Thyroid gland (tissue), 4 donors: ENCODE results near the gene KIAA1614. TPM values are rescaled to one million over a fixed set of nuclear protein-coding genes. Genes with fewer than 3 reads are reported as not detected.

ENCODE experiments used
- DNase-seq, 2 donors: peaks; one replicate each; pipeline ENCODE4 v3.0.0-alpha.2; 2019
- H3K27ac ChIP-seq, 3 donors: fragments of 200-600 bp; sonication (generic); 1 replicate in 2 of 3; 2 replicates in 1 of 3; pipeline ENCODE4 v1.5.1; 2016 to 2019; ENCODE audit warnings: mild to moderate bottlenecking in 1 of 3, moderate library complexity in 1 of 3
- H3K27me3 ChIP-seq: fragments of 200-600 bp; sonication (generic); one replicate; pipeline ENCODE4 v1.5.1; 2019
- H3K36me3 ChIP-seq, 2 donors: fragments of 200-600 bp; sonication (generic); one replicate each; pipeline ENCODE4 v1.5.1; 2016 to 2019
- H3K4me1 ChIP-seq, 2 donors: fragments of 200-600 bp; sonication (generic); one replicate each; pipeline ENCODE4 v1.5.1; 2017 to 2019
- H3K4me3 ChIP-seq, 3 donors: fragments of 200-600 bp; sonication (generic); replicated peaks in 1 of 3; 1 replicate in 2 of 3; 2 replicates in 1 of 3; pipeline ENCODE4 v1.5.1; 2016; ENCODE audit warnings: mild to moderate bottlenecking in 1 of 3
- H3K9me3 ChIP-seq: fragments of 200-600 bp; sonication (generic); one replicate; pipeline ENCODE4 v1.5.1; 2017
- CTCF ChIP-seq, 6 experiments: fragments of 200-600 bp in 3 of 6; fragments of 450-650 bp in 3 of 6; sonication (generic) in 3 of 6; IDR thresholded peaks; one replicate each; pipeline ENCODE4 v1.5.1; 2016 to 2019; ENCODE audit warnings: antibody characterized with exemption in 6 of 6, mild to moderate bottlenecking in 2 of 6, inconsistent platforms in 1 of 6, moderate library complexity in 1 of 6
- POLR2A ChIP-seq, 2 donors: fragments of 450-650 bp; IDR thresholded peaks; one replicate each; pipeline ENCODE4 v1.6.1; 2017; ENCODE audit warnings: antibody characterized with exemption in 2 of 2, mild to moderate bottlenecking in 2 of 2, moderate library complexity in 1 of 2
- WGBS, 2 donors: methylation state at CpG; one replicate each; pipeline ENCODE4 v1.1.5; 2017; 5-methylcytosine and 5-hydroxymethylcytosine counted together
- intact Hi-C: fragments of 100-400 bp; cut with DNase I; formaldehyde crosslinking; loops from one replicate; pipeline ENCODE4 v1.15.1; 2023
- total RNA-seq, 4 donors: library from RNA; depleted of rRNA; stranded (reverse); fragments of >200 nt; gene quantifications; one replicate each; pipeline ENCODE4 v1.2.3, GENCODE V29; 2016

The KIAA1614 gene
- total RNA-seq, 4 donors from 2014 or later = 8.7 to 16.7 (median 12.5) TPM

GRCh38 chr1:180884588-180885300, 28.0 kb upstream of the KIAA1614 start:
- WGBS, 2 donors = 93 to 96% methylated on average over 3 of the region's 3 CpGs
- no peaks in the 10 kb centered on the region for H3K9me3 ChIP-seq
- peaks cover 4 to 6% of the 10 kb centered on the region in 2 donors for H3K36me3 ChIP-seq
- no peaks in the 10 kb centered on the region for H3K27me3 ChIP-seq
- no peak overlapping the region for H3K27ac ChIP-seq
- intact Hi-C loops = loop anchor here (5.0 kb wide), 2 partner anchors 258 to 283 kb away; no protein-coding TSS in a partner anchor
- no peaks in the 10 kb centered on the region for H3K4me1 ChIP-seq
- no peak for TF ChIP-seq POLR2A (IDR thresholded peaks at IDR 0.05)
- TF ChIP-seq CTCF (IDR thresholded peaks at IDR 0.05) = no peak
- H3K4me3 ChIP-seq = no peak overlapping the region
- no peak for DNase-seq

- Histone ChIP-seq H3K36me3 (peaks cover 0 to 6% of the 10 kb centered on the region in 2 donors), H3K4me1 (no peaks in the 10 kb centered on the region), H3K27ac (no peak overlapping the region), H3K9me3 (no peaks in the 10 kb centered on the region), H3K4me3 (no peak overlapping the region), H3K27me3 (no peaks in the 10 kb centered on the region)
- DNase-seq = no peak
- 93% methylated on average over 2 of the region's 2 CpGs for WGBS, 2 donors
- TF ChIP-seq CTCF (IDR thresholded peaks at IDR 0.05) = no peak
- TF ChIP-seq POLR2A (IDR thresholded peaks at IDR 0.05) = no peak
- intact Hi-C loops = no loop called here
These were observed 26.4 kb upstream of the KIAA1614 start for GRCh38 chr1:180886338-180886737.

DNA sequence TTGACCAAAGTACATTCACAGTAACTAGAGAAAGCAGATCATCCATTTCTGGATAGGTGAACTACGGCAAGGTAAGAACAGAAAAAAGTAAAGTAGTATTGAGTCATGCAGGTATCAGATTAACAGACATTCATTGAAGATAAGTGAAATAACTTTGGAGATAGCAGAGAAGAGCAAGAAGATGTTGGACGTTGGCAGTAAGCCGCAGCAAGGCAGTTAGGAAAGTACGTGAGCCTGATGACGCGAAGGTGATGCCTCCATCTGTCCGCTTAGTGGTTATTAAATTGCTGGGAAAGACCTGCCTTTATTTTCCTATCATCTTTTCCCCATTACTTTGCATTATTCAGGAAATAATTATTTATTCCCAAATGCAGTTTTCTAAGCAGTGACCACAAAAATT, 24.9 kb upstream of the KIAA1614 start:
- peaks cover 0 to 6% of the 10 kb centered on the region in 2 donors for H3K36me3 ChIP-seq
- no peaks in the 10 kb centered on the region for H3K4me1 ChIP-seq
- no peaks in the 10 kb centered on the region for H3K27me3 ChIP-seq
- no peak overlapping the region for H3K4me3 ChIP-seq
- TF ChIP-seq POLR2A (IDR thresholded peaks at IDR 0.05) (no peak), CTCF (IDR thresholded peaks at IDR 0.05) (no peak)
- H3K27ac ChIP-seq = no peak overlapping the region
- intact Hi-C loops = no loop called here
- no peaks in the 10 kb centered on the region for H3K9me3 ChIP-seq
- 97 to 98% methylated on average over 7 of the region's 7 CpGs for WGBS, 2 donors
- DNase-seq = no peak

GRCh38 chr1:180888870-180889269, 23.8 kb upstream of the KIAA1614 start:
- intact Hi-C loops = no loop called here
- 92 to 95% methylated on average over 1 of the region's 1 CpG for WGBS, 2 donors
- peaks cover 0 to 6% of the 10 kb centered on the region in 2 donors for H3K36me3 ChIP-seq
- no peaks in the 10 kb centered on the region for H3K4me1 ChIP-seq
- no peak overlapping the region for H3K4me3 ChIP-seq
- DNase-seq = no peak
- no peak overlapping the region for H3K27ac ChIP-seq
- H3K9me3 ChIP-seq = no peaks in the 10 kb centered on the region
- no peak for TF ChIP-seq CTCF (IDR thresholded peaks at IDR 0.05)
- no peak for TF ChIP-seq POLR2A (IDR thresholded peaks at IDR 0.05)
- no peaks in the 10 kb centered on the region for H3K27me3 ChIP-seq

- H3K9me3 ChIP-seq = no peaks in the 10 kb centered on the region
- TF ChIP-seq POLR2A (IDR thresholded peaks at IDR 0.05) = no peak
- TF ChIP-seq CTCF (IDR thresholded peaks at IDR 0.05) = no peak
- 82 to 88% methylated on average over 2 of the region's 2 CpGs for WGBS, 2 donors
- H3K4me3 ChIP-seq = no peak overlapping the region
- DNase-seq = no peak
- H3K27me3 ChIP-seq = no peaks in the 10 kb centered on the region
- H3K4me1 ChIP-seq = no peaks in the 10 kb centered on the region
- no peak overlapping the region for H3K27ac ChIP-seq
- intact Hi-C loops = no loop called here
- H3K36me3 ChIP-seq = peaks cover 0 to 1% of the 10 kb centered on the region in 2 donors
These were observed 23.4 kb upstream of the KIAA1614 start for GRCh38 chr1:180889325-180889724.
